ENCODE results near the gene SLC16A2.
"Not testable (repeated sequence)": the region's sequence is repeated elsewhere in the genome, so short reads cannot be mapped to it uniquely, and the experiment has no call there.

Gene SLC16A2

DNA sequence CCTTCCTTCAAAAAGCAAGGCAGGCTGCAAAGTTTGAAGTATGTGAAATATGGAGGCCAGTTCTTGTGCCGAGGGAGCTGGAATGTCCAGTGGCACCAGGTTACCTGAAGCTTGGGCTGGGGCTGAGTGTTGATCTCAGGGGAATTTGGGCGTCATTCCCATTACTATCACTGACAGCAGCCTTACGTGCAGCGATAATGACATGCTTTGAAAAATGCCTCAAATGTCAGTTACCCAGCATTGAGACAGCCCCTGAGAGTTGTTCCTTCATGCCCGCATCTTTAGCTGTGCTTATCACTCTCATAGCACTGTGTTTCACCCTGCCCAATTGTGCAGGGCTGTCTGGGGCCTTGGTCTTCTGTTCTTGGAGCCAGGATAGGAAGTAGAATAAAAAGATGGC, 27.4 kb downstream of the SLC16A2 start:
- no peak for FAIRE-seq

DNA sequence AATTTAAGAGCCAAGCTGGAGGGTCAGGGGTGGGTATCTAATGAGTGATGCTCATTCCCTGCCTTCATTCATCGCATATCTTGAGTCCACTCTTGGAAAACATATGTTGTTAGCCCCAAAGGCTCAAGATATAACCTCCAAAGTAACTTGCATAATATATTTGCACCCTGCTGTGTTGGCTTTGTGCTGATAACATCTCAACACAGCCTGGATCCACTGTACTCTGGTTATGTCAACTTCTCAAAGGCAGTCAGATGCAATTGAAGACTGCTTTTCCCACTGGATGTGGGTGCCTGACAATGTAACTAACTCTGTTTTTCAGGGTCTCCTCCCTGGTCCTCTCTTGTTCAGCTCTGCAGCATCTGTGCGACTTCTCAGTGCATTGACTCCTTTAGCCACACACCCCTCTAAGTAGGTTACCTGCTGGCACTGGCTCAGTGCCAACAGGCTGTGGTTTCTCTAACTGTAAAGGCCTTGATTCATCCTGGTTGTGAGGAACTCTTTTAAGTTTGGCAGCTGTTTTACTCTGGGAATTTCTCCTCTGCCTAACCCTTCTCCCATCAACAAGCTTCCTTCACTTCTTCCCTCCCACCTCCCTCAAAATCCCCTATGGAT, 28.1 kb downstream of the SLC16A2 start:
- FAIRE-seq, result no peak

DNA sequence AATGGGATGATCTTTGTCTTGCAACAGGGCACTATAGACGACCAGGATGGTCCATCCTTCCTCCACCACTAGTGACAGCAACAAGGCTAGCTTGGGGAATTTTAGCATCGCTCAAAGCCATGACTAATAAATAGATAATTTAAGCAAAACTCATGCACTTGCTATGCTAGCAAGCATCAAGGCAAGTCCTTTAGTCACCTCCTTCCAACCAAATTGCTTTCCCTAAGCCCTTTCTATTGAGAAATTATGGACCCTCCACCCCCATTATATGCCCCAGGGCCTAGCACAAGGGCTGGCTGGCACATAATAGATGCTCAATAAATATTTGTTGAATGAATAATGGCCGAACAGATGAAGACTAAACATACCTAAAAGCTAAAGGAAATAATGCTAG, 28.6 kb downstream of the SLC16A2 start:
- no peak for FAIRE-seq

DNA sequence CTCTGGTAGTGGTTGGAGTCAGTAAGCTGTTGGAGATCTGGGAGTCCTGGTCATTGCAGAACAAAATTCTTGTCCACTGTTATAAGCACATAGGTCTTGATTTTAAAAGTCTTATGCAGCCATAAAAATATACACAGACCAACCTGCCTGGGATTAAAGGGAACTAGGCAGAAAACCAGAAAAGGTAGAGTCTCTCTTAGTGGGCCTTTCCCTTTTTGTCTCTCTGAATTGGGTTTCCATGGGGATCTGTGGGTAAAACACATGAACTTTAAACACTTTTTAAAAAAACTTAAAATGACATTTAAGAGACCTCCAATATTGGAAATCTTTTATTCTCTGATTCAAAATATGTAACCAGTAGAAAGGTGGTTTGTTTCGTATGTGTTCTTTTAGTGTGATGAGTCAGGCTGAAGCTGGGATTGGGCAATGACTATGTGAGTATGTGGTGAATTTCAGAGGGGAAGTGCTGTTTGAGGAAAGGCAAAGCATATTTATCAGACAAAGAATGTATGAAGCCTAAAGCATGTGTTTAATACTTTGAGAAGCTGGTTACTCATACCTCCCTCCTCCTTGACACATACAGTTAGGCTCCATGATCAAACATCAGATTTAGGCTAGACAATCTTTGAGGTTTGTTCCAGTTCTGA, 29.6 kb downstream of the SLC16A2 start:
- no peak for FAIRE-seq

DNA sequence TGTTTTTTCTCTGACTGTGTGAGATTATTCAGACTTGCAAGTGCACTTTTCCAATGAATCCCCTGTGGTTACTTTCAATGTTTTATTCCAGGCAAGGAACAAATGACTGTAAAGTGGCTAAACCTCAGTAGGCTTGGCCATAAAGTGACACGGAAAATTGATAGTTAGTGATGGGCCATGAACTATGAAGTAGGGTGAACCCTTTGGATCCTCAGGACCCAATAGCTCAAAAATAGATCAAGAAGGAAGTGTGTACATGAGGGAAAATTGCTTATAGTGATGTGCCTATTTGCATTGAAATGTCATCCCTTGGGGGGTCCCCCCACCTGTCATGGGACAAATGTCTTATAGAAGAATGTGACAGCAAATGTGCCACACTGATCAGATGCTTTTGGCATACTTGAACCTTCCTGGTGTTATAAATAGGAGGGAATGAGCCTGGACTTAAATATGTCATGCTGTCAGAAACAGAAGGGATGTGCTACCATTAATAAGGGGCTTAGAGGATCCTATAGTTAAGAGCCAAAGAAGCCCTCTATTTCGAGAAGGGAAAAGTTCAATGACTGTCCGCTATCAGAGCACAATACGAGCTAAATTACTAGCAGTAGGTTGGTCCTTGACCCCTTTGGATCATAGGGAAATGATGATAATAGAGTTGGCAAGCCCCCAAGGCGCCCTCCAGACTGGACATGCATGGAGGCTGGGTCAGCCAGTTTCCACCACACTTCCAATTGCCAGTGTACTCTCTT, 30.3 kb downstream of the SLC16A2 start:
- FAIRE-seq, result peak; percentile 41

DNA sequence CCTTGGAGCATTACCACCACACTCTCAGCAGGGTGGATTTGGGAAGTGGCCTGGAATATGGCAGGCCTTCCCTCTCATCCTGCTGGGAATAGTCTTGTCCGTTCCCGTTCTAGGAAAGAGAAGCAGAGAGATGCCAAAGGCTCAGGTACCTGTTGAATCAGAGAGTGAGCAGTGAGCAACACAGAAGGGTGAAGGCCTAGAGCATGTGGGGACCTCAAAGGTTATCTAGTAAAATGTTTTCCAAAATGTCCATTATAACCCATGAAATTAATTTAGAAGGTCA, 30.8 kb downstream of the SLC16A2 start:
- FAIRE-seq, result no peak

DNA sequence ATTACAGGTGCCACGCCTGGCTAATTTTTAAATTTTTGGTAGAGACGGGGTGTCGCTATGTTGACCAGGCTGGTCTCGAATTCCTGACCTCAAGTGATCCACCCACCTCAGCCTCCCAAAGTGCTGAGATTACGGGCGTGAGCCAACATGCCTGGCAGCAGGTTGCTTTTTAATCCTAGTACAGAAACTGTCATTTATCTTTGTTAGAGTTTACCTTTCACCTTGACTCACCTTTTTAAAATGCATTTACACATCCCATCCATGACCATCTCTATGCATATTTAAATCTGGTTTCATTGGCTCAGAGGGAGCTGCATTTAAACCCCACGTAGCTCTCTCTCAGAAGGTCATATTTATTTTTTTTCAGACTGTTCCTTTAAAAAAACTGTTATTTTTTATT, 31.9 kb downstream of the SLC16A2 start:
- FAIRE-seq, result peak; percentile 43

DNA sequence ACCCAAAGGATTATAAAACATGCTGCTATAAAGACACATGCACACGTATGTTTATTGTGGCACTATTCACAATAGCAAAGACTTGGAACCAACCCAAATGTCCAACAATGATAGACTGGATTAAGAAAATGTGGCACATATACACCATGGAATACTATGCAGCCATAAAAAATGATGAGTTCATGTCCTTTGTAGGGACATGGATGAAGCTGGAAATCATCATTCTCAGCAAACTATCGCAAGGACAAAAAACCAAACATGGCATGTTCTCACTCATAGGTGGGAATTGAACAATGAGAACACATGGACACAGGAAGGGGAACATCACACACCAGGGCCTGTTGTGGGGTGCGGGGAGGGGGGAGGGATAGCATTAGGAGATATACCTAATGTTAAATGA, 32.9 kb downstream of the SLC16A2 start:
- not testable (repeated sequence) for FAIRE-seq

DNA sequence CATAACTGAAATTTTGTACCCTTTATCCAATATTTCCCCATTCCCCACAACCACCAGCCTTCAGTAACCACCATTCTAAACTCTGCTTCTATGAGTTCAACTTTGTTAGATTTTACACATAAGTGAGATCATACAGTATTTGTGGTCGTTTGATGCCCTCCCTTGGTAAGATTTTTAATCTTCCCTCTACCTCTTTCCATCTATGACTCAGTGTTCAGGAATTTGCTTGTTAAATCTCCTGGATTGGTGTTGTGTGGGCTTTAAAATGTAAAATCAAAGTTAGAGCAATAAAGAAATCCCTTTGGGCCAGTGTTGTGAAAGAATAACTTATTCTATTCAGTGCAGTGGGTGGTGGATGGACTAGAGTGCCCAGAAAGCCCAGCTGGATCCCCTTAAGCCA, 37.4 kb downstream of the SLC16A2 start:
- FAIRE-seq, result no peak

DNA sequence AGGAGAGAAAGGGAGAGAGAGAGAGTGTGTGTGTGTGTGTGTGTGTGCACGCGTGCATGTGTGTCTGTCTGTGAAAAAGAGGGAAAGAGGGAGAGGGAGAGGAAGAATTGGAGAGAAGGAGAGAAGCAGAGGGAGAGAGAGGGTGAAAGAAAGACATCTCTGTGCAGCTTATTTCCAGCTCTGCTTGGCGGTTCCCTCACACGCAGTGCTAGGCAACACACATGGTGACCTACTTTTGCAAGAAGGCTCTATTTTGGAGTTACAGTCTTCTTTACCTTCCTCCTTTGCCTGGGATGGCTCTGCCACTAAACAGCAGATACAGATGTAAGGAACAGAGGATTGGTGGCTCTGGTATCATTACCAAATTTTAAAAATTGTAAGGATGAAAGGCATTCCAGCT, 40.1 kb downstream of the SLC16A2 start:
- no peak for FAIRE-seq

DNA sequence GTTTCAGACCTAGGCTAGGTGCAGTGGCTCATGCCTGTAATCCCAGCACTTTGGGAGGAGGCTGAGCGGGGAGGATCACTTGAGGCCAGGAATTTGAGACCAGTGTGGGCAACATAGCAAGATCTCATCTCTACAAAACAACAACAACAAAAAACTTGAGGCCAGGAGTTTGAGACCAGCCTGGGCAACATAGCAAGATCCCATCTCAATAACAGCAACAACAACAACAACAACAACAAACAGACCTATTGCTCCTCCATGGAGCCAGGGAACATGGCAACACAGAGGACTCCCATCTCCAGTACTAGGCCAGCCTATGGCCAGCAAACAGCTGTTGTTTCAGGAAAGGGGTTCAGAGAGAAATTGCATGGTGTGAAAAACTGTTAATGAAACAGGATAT, 43.4 kb downstream of the SLC16A2 start:
- FAIRE-seq, result no peak

DNA sequence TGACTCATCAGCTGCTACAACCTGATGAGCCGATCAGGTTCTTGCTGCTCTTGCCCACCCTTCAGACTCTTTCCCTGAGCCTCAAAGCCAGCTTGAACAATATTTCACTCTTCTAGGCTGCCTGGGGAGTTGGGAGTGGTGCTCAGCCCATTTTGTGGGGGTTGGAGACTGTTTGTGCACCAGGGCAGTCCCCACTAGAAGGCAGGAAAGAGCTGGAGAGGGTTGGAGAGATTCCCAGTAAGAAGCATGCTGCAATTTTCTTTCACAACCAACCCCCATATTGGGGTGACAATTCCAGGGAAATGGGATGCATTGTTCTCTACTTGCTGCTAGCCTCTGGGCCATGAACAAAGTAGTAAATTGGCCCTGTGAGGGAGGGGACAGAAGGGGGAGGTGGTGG, 44.1 kb downstream of the SLC16A2 start:
- no peak for FAIRE-seq

DNA sequence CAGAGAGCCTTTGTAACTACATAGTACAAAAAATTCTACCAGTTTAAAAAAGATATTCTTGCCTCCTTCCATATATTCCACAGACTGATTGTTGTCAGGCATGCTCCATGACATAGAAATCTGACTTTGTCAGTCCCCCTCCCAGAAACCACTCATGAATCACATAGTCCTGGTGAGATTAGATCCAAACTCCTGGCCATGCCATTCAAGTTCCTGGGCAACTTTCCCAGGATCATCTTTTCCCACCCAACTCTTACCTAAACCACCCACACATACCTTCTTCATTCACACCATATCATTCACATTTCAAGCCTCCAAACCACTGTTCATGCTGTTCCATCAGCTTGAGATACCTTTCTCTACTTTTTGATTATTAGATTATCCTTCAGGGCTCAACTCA, 46.4 kb downstream of the SLC16A2 start:
- FAIRE-seq, result no peak

DNA sequence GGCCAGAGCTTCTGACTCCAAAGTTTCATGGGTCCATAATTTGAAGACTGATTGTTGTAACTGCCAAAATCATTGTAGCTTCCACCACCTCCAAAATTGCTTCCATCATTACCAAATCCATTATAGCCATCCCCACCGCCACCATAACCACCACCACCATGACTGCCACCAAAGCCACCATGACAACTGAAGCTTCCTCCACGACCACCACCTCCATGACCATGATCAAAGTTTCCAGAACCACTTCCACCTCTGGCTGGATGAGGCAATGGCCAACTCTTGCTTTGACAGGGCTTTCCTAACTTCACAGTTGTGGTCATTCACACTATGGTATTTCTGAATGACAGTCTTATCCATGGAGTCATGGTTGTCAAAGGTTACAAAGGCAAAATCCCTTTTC, 51.8 kb downstream of the SLC16A2 start:
- not testable (repeated sequence) for FAIRE-seq

DNA sequence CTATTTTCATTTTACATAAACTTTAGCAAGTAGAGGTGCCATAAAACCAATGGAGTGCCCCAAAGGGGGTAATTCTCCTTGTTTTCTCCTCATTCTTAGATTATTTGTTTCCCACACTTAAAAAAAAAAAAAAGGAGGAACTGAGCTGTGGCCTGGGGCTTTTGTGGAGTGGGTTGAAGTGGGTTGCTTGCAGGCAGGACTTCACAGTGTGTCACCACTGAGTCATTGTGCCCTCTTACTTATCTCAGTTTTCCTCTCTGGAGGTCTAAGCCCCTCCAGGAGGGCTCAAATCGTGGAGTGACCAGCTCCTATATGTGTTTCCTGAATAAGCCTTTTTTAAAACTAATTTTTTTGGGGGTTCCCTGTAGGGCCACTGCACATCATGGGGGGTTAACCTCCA, 69.0 kb downstream of the SLC16A2 start:
- no peak for FAIRE-seq

DNA sequence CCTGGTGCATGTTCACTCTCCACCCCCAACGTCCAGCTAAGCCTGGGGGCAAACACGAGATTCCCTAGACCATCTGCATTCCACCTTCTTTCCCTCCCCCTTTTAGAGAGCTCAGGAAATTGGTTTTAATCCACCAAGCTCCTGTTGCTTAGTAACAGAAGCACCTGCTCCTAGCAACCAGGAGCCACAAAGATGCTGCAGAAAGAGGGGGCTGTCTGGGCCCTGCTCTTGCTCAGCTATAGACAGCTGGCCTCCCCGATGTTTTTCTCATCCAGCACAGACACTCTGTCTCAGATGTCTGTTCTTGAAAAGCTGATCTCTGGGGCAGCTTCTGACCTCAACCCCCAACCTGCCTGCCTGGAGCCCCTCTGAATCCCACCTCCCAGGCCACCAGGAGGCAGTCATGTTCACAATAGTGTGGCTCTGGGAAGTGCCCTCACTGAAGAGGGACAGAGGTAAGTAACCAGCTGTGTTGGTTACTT, 71.5 kb downstream of the SLC16A2 start:
- no peak for FAIRE-seq

DNA sequence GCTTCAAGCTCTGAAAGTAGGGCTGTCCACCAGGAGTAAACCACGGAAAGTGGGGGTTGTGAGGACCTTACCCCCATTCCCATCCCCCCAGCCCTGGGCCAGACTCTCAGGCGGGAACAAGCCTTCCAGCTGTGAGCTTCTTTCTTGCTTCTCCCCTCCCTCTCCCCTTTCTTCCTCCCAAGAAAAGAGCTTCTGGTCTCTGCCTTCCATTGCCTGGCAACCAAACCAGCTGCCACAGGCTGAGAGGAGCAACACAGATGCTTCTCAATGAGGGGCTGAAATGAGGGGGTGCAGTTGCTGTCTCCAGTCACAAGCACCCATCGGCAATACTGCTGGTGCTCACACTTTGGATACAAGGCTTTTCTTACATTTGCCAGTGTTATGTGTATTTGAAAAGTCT, 72.5 kb downstream of the SLC16A2 start:
- no peak for FAIRE-seq

DNA sequence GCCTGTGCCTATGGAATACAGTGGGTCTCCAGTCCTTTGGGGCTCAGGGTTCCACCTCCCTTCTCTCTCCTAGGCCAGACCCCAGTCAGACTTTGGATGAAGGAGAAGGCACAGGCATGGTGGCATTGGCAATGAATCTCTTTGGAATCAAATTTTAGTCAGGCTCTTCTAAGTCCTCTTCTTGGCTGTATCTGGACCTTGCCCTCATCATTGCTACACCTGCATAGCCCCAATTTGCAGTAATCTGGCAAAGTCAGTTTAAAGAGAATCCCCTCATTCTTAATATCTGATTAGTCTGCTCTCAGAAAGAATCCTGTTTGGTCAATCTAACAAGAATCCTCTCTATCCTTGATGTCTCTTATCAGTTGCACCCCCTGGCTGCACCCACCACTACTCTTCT, 77.6 kb downstream of the SLC16A2 start:
- FAIRE-seq, result no peak

DNA sequence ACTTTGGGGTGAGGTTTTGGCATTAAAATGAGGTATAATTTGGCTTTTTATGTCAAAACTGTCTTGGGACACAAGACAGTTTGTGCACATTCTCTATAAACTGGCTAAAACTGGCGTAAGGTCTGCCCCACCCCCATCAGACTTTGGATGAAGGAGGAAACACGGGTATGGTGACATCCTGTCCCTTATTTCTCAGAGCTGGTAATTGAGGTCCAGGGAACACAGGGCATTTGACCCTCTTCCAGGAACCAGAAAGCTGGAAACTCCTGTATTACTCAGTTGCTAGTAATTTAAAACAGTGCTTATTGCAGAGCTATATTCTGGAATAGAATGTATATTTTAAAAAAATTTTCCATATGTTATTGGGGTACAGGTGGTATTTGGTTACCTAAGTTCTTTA, 78.8 kb downstream of the SLC16A2 start:
- FAIRE-seq, result no peak

DNA sequence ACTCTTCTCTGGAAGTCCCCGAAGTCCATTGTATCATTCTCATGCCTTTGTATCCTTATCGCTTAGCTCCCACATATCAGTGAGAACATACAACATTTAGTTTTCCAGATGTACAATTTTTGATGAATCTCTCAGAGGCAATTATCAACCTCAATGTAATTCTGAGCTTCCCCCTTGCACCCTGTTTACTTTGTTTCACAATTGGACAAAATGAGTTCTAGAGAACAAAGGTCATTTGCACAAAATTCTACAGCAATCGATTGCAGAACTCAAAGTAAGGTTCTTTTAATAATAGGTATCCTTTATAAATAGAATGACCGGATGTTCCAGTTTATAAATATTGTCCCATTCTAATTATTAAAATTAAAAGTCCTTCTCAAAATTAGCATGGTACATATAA, 79.3 kb downstream of the SLC16A2 start:
- peak; percentile 91 for FAIRE-seq

DNA sequence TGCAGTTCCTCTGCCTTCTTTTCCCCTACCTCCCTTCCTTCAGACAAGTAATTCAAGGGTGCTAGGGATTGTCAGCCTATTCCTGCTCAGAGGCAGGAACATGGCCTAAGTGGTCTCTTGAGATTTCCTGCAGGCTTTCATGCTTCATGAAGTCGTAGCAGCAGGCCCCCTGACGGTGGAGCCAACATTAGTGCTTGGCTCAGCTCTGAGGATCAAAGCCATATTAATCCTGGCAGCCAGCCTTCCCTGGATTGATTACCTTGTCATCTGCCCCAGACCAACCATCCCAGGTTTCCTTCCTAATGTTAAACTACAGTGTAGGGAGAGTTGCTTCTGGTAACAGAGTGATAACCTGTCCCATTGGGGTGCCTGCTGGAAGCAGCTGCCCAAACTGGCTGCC, 84.1 kb downstream of the SLC16A2 start:
- no peak for FAIRE-seq

DNA sequence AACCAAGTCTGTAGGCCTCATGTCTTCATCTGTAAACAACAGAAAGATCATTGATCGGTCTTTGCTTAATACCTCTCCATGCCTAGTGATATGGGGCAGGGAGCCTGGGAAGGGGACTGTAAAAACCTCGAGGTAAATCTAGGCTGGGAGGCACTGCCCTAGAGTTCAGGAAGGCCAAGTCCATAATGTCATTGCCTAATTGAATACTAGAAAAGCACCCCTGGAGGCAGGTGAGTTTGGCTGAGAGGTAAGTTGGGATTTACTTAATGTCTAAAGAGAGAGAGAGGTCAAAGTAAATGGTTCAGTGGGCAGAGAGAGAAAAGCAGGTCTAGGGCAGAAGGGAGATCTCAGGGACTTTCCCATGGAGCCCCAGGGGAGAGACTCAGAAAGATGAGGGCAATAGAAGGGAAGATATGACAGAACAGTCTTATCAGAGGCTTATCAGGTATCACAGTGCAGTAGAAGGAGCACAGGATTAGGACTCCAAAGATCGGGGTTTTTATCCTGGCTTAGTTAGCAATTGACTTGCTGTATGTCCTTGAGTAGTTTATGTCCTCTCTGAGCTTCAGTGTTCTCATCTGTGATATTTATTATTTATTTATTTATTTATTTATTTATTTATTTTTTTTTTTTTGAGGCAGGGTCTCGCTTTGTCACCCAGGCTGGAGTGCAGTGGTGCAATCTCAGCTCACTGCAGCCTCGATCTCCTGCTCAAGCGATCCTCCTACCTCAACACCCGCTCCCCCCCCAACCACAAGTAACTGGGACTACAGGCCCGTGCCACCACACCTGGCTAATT, 85.2 kb downstream of the SLC16A2 start:
- FAIRE-seq, result no peak

DNA sequence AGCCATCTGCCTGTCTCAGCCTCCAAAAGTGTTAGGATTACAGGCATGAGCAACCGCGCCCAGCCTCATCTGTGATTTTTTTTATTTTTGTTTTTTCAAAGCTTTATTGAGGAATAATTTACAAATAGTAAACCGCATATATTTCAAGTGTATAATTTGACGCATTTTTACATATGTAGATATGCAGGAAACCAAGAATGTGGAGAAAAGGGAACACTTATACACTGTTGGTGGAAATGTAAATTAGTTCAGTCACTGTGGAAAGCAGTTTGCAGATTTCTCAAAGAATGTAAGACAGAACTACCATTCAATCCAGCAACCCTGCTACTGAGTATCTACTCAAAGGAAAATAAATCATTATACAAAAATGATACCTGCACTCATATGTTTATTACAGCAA, 85.9 kb downstream of the SLC16A2 start:
- no peak for FAIRE-seq

DNA sequence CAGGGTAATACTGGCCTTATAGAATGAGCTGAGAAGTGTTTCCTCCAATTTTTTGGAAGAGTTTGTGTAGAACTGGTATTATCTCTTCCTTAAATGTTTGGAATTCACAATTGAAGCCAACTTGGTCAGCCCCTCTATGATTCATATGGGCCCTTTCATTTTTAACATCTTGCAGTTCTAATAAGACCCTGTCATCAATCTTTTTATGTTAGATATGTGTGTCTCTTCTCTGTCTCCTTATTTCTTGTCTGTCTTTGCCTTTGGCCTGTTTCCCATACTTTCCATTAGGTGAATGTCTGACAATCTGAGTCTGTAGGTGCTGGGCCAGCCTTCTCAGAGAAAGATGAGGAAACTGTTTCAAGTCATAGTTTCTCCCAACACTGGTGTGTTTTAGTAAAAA, 88.7 kb downstream of the SLC16A2 start:
- no peak for FAIRE-seq

Data from colon (tissue), 2 donors.